Nephron (organoid): ENCODE measurements around the gene MPV17L2.
A peak's percentile ranks its signal among the peaks of the same experiment; 100 is the strongest.

Source experiments
- H3K27ac Mint-ChIP-seq, 3 experiments: 2 replicates each; pipeline ENCODE4 v1.8.0; 2020; ENCODE audit warnings: mixed read lengths in 3 of 3, mild to moderate bottlenecking in 2 of 3, moderate library complexity in 1 of 3
- H3K27me3 Mint-ChIP-seq: 2 replicates; pipeline ENCODE4 v1.8.0; 2021; ENCODE audit warnings: low read depth, mild to moderate bottlenecking, moderate library complexity, mixed read lengths
- H3K36me3 Mint-ChIP-seq: 2 replicates; pipeline ENCODE4 v1.8.0; 2020; ENCODE audit warnings: low read depth, mixed read lengths
- H3K4me1 Mint-ChIP-seq: 2 replicates; pipeline ENCODE4 v1.8.0; 2020; ENCODE audit warnings: mixed read lengths
- H3K4me3 Mint-ChIP-seq, 3 experiments: 2 replicates each; pipeline ENCODE4 v1.8.0; 2020; ENCODE audit warnings: mild to moderate bottlenecking in 3 of 3, mixed read lengths in 3 of 3, moderate library complexity in 2 of 3
- H3K9me3 Mint-ChIP-seq: 2 replicates; pipeline ENCODE4 v1.8.0; 2020; ENCODE audit warnings: mixed read lengths
- CTCF ChIP-seq, 3 experiments: fragments of 200-600 bp; sonication (generic); IDR thresholded peaks; one replicate each; pipeline ENCODE4 v1.5.0; 2021; ENCODE audit warnings: antibody characterized with exemption in 3 of 3; ENCODE audit not compliant: unreplicated experiment in 3 of 3

The MPV17L2 gene

GRCh38 chr19:18225702-18226468 is 32.9 kb downstream of the MPV17L2 start, which contains the start of gene PDE4C:
TSS of gene PDE4C (minus strand) at chr19:18226438. CDS start at chr19:18226415, 23 bp downstream.
- peaks cover 19% of the 10 kb centered on the region for H3K4me1 Mint-ChIP-seq
- no peak within 1 kb of the TSS for H3K27ac Mint-ChIP-seq
- no peaks in the 10 kb centered on the region for H3K36me3 Mint-ChIP-seq
- peaks cover 59% of the 10 kb centered on the region for H3K27me3 Mint-ChIP-seq
- no peak for TF ChIP-seq CTCF (IDR thresholded peaks at IDR 0.05; ENCODE audit: unreplicated experiment in 3 of 3)
- H3K4me3 Mint-ChIP-seq: peak within 1 kb of the TSS; percentile 83 to 86 (median 85)
- H3K9me3 Mint-ChIP-seq: no peaks in the 10 kb centered on the region

- no peaks in the 10 kb centered on the region for H3K9me3 Mint-ChIP-seq
Observed at GRCh38 chr19:18226956-18227780, 34.1 kb downstream of the MPV17L2 start.

GRCh38 chr19:18227781-18228271 is 34.8 kb downstream of the MPV17L2 start:
- Mint-ChIP-seq H3K27ac (no peak overlapping the region), H3K36me3 (no peaks in the 10 kb centered on the region), H3K27me3 (peaks cover 66% of the 10 kb centered on the region), H3K4me1 (peaks cover 19% of the 10 kb centered on the region), H3K4me3 (no peak overlapping the region), H3K9me3 (no peaks in the 10 kb centered on the region)
- TF ChIP-seq CTCF (IDR thresholded peaks at IDR 0.05; ENCODE audit: unreplicated experiment in 3 of 3): no peak

More at GRCh38 chr19:18226956-18227780, 34.1 kb downstream of the MPV17L2 start:
- Mint-ChIP-seq H3K27ac (no peak overlapping the region), H3K27me3 (peaks cover 63% of the 10 kb centered on the region), H3K4me3 (peak overlapping the region; percentile 23 to 24 (median 23)), H3K36me3 (no peaks in the 10 kb centered on the region), H3K4me1 (peaks cover 19% of the 10 kb centered on the region)
- no peak for TF ChIP-seq CTCF (IDR thresholded peaks at IDR 0.05; ENCODE audit: unreplicated experiment in 3 of 3)

DNA sequence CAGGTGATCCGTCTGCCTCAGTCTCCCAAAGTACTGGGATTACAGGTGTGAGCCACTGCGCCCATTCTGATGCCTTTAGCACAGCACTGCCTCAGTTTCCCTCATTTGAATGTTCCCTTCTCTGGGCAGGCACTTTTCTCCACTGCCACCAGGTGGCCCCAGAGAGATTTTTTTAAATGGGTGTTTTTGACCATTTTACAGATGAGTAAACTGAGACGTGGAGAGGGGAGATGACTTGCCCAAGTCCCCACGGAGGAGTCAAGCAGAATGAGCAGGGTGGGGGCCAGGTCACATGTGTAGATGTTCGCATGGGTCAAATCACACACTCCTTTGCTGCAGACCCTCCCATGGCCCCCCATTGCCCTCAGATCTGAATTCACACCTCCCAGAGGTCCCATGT is 36.5 kb downstream of the MPV17L2 start:
- peak; percentile 9 to 39 (median 39) for TF ChIP-seq CTCF (IDR thresholded peaks at IDR 0.05; ENCODE audit: unreplicated experiment in 3 of 3)

GRCh38 chr19:18229915-18230314 is 36.9 kb downstream of the MPV17L2 start:
- no peak for TF ChIP-seq CTCF (IDR thresholded peaks at IDR 0.05; ENCODE audit: unreplicated experiment in 3 of 3)
- peak overlapping the region in 1 of 3 experiments; percentile 35 for H3K4me3 Mint-ChIP-seq
- H3K4me1 Mint-ChIP-seq: peaks cover 11% of the 10 kb centered on the region
- H3K27ac Mint-ChIP-seq: no peak overlapping the region
- H3K36me3 Mint-ChIP-seq: no peaks in the 10 kb centered on the region
- H3K9me3 Mint-ChIP-seq: peaks cover 6% of the 10 kb centered on the region
- H3K27me3 Mint-ChIP-seq: peaks cover 71% of the 10 kb centered on the region

More for the DNA sequence above, 36.5 kb downstream of the MPV17L2 start:
- Mint-ChIP-seq H3K4me1 (peaks cover 15% of the 10 kb centered on the region), H3K4me3 (no peak overlapping the region), H3K9me3 (peaks cover 6% of the 10 kb centered on the region), H3K27me3 (peaks cover 74% of the 10 kb centered on the region), H3K27ac (no peak overlapping the region), H3K36me3 (no peaks in the 10 kb centered on the region)
